ENCODE results near the gene WBP11.
"Not testable (repeated sequence)": the region's sequence is repeated elsewhere in the genome, so short reads cannot be mapped to it uniquely, and the experiment has no call there.

The WBP11 gene

GRCh38 chr12:14771651-14772137, 31.6 kb downstream of the WBP11 start:
- DNase-seq, result no peak

GRCh38 chr12:14770496-14771461, 32.5 kb downstream of the WBP11 start:
- DNase-seq, result peak; percentile 53

GRCh38 chr12:14769969-14770495, 33.2 kb downstream of the WBP11 start:
- no peak for DNase-seq

- no peak for DNase-seq
Observed at GRCh38 chr12:14769466-14769968, 33.8 kb downstream of the WBP11 start.

- no peak for DNase-seq
Observed at GRCh38 chr12:14768823-14769405, 34.4 kb downstream of the WBP11 start.

GRCh38 chr12:14767617-14768016, 35.7 kb downstream of the WBP11 start:
- no peak for DNase-seq

- DNase-seq, result no peak
Observed at GRCh38 chr12:14766649-14767215, 36.5 kb downstream of the WBP11 start.

GRCh38 chr12:14766020-14766419, 37.3 kb downstream of the WBP11 start:
- not testable (repeated sequence) for DNase-seq

GRCh38 chr12:14765398-14765797, 37.9 kb downstream of the WBP11 start:
- no peak for DNase-seq

- not testable (repeated sequence) for DNase-seq
Observed at GRCh38 chr12:14759711-14760280, 43.5 kb downstream of the WBP11 start.

GRCh38 chr12:14756334-14757143, 46.7 kb downstream of the WBP11 start:
- no peak for DNase-seq

GRCh38 chr12:14751986-14752385, 51.3 kb downstream of the WBP11 start:
- DNase-seq, result no peak

- no peak for DNase-seq
Observed at GRCh38 chr12:14743061-14743460, 60.2 kb downstream of the WBP11 start.

- DNase-seq, result no peak
Observed at GRCh38 chr12:14741942-14742341, 61.3 kb downstream of the WBP11 start.

GRCh38 chr12:14741153-14741552, 62.1 kb downstream of the WBP11 start:
- no peak for DNase-seq

- not testable (repeated sequence) for DNase-seq
Observed at GRCh38 chr12:14736441-14736840, 66.8 kb downstream of the WBP11 start.

Data from SIG-M5 (cell line).